Caco-2 (cell line): ENCODE results near the gene INKA2. TPM values are rescaled to one million over a fixed set of nuclear protein-coding genes. Genes with fewer than 3 reads are reported as not detected.

ENCODE experiments used
- BruUV-seq: library from RNA; stranded (reverse); fragments of 400-500 nt; replicated peaks from 2 replicates; lab custom pipeline; 2021; lab: Mats Ljungman, UMichigan
- CTCF ChIA-PET: fragments of 300-600 bp; sonication (Branson Sonifier 250); formaldehyde crosslinking; loops from one replicate; lab custom pipeline; 2022; ENCODE audit warnings: antibody characterized with exemption; lab: Charles Lee
- POLR2A ChIA-PET: fragments of 300-600 bp; sonication (Branson Sonifier 250); formaldehyde crosslinking; loops from one replicate; lab custom pipeline; 2022; ENCODE audit warnings: antibody characterized with exemption; lab: Charles Lee
- DNase-seq, 2 experiments: peaks; one replicate each; pipeline versions ENCODE4 v3.0.0 to v3.0.0-alpha.2; 2020 to 2022
- H3K27me3 ChIP-seq: replicated peaks from 2 replicates; pipeline ENCODE4 v1.6.0; 2011; ENCODE audit warnings: low read length; ENCODE audit not compliant: control insufficient read depth, insufficient read depth
- H3K36me3 ChIP-seq: 2 replicates; pipeline ENCODE4 v1.5.1; 2011; ENCODE audit warnings: low read length; ENCODE audit not compliant: control insufficient read depth, insufficient read depth
- H3K4me1 ChIP-seq: fragments of 250-450 bp; sonication (Bioruptor Pico); 2 replicates; pipeline ENCODE4 v1.5.1; 2020; ENCODE audit warnings: mild to moderate bottlenecking
- H3K4me3 ChIP-seq: 2 replicates; pipeline ENCODE4 v1.5.1; 2011; ENCODE audit warnings: low read depth, mild to moderate bottlenecking, control low read depth, low read length
- H3K9me3 ChIP-seq: fragments of 250-450 bp; sonication (Bioruptor Pico); 2 replicates; pipeline ENCODE4 v1.5.1; 2020; ENCODE audit warnings: mild to moderate bottlenecking, moderate library complexity
- H3K27ac Mint-ChIP-seq: one replicate; pipeline ENCODE4 v1.8.0; 2022; ENCODE audit warnings: mixed read lengths; ENCODE audit not compliant: unreplicated experiment
- H3K27me3 Mint-ChIP-seq: one replicate; pipeline ENCODE4 v1.8.0; 2022; ENCODE audit warnings: mixed read lengths; ENCODE audit not compliant: insufficient read depth, unreplicated experiment
- H3K36me3 Mint-ChIP-seq: one replicate; pipeline ENCODE4 v1.8.0; 2022; ENCODE audit warnings: mild to moderate bottlenecking, mixed read lengths; ENCODE audit not compliant: insufficient read depth, unreplicated experiment
- H3K4me1 Mint-ChIP-seq: one replicate; pipeline ENCODE4 v1.8.0; 2022; ENCODE audit warnings: low read depth, mixed read lengths; ENCODE audit not compliant: unreplicated experiment
- H3K4me3 Mint-ChIP-seq: one replicate; pipeline ENCODE4 v1.8.0; 2022; ENCODE audit warnings: mild to moderate bottlenecking, moderate library complexity, mixed read lengths; ENCODE audit not compliant: unreplicated experiment
- H3K9me3 Mint-ChIP-seq: one replicate; pipeline ENCODE4 v1.8.0; 2022; ENCODE audit warnings: mixed read lengths; ENCODE audit not compliant: unreplicated experiment
- intact Hi-C: fragments of 100-400 bp; cut with micrococcal nuclease; formaldehyde crosslinking; loops from one replicate; pipeline ENCODE4 v1.10.0; 2022; ENCODE audit not compliant: unreplicated experiment
- total RNA-seq: library from RNA; stranded (reverse); gene quantifications from 2 replicates; pipeline ENCODE4 v1.2.3, GENCODE V29; 2022
- TF ChIP-seq, protein P1 (sequence below), 2 experiments: fragments of 200-600 bp in 1 of 2; IDR thresholded peaks; 1 replicate in 1 of 2; 2 replicates in 1 of 2; pipeline versions ENCODE4 v1.5.1 to v1.8.0; 2011 to 2022; ENCODE audit warnings: antibody characterized with exemption in 1 of 2, control low read depth in 1 of 2, inconsistent platforms in 1 of 2, low read depth in 1 of 2, low read length in 1 of 2, mild to moderate bottlenecking in 1 of 2, moderate library complexity in 1 of 2; ENCODE audit not compliant: insufficient read depth in 1 of 2, severe bottlenecking in 1 of 2, unreplicated experiment in 1 of 2

Gene INKA2
- total RNA-seq, 1 experiment from 2014 or later: 5.8 TPM

DNA sequence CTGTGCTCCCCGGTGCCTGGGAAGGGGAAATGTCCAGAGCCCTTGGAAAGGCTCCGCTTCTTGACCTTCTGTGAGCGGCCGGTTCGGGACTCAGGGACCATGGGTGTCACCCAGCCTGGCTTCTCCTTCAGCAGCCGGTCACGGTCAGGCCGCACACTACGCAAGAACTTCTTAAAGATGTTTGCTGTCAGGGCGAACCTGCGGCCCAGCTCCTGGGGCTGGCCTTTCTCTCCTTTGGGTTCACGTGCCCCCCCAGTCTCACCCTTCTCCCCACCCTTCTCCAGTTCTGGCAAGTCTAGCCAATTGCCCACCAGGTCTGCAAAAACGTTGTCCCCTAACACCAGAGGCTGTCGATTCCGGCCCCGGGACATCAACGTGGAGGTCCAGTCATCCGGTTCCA, 12.1 kb downstream of the INKA2 start:
- H3K4me3 ChIP-seq: no peak overlapping the region
- Mint-ChIP-seq H3K27me3 (no peaks in the 10 kb centered on the region), H3K27ac (no peak overlapping the region), H3K36me3 (peaks cover 6% of the 10 kb centered on the region), H3K4me1 (peaks cover 9% of the 10 kb centered on the region), H3K9me3 (no peaks in the 10 kb centered on the region), H3K4me3 (no peak overlapping the region)
- H3K27me3 ChIP-seq: no peaks in the 10 kb centered on the region
- no peak for DNase-seq
- intact Hi-C loops: no loop called here
- H3K9me3 ChIP-seq: no peaks in the 10 kb centered on the region
- H3K36me3 ChIP-seq: no peaks in the 10 kb centered on the region
- no TSS peak for BruUV-seq
- CTCF ChIA-PET: no interaction called here
- no peaks in the 10 kb centered on the region for H3K4me1 ChIP-seq
- POLR2A ChIA-PET: no interaction called here
- TF ChIP-seq, protein P1, sequence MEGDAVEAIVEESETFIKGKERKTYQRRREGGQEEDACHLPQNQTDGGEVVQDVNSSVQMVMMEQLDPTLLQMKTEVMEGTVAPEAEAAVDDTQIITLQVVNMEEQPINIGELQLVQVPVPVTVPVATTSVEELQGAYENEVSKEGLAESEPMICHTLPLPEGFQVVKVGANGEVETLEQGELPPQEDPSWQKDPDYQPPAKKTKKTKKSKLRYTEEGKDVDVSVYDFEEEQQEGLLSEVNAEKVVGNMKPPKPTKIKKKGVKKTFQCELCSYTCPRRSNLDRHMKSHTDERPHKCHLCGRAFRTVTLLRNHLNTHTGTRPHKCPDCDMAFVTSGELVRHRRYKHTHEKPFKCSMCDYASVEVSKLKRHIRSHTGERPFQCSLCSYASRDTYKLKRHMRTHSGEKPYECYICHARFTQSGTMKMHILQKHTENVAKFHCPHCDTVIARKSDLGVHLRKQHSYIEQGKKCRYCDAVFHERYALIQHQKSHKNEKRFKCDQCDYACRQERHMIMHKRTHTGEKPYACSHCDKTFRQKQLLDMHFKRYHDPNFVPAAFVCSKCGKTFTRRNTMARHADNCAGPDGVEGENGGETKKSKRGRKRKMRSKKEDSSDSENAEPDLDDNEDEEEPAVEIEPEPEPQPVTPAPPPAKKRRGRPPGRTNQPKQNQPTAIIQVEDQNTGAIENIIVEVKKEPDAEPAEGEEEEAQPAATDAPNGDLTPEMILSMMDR (IDR thresholded peaks at IDR 0.05; ENCODE audit: insufficient read depth in 1 of 2, low read depth in 1 of 2, low read length in 1 of 2, severe bottlenecking in 1 of 2, unreplicated experiment in 1 of 2): no peak

DNA sequence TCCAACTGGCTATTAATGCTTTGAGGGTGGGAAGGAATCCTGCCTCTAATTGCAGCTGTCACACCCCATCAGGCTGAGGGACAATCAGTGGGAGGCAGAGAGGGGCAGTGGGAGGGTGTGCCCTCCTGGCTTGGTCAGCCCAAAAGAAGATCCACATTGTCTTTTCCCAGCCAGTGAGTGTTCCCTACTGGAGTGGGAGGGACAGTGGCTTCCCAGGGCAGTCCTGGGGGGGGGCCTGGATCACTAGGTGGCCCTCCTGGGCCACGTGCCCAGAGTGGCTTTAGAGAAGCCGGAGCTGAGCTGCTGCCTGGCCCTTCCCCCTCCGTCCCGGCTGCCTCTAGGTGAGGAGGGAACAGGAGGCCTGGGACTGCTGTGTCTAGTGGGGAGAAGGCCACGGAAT, 14.0 kb downstream of the INKA2 start:
- H3K9me3 ChIP-seq: no peaks in the 10 kb centered on the region
- intact Hi-C loops: no loop called here
- Mint-ChIP-seq H3K4me3 (no peak overlapping the region), H3K36me3 (peaks cover 17% of the 10 kb centered on the region), H3K9me3 (no peaks in the 10 kb centered on the region), H3K27ac (no peak overlapping the region), H3K4me1 (peaks cover 20% of the 10 kb centered on the region), H3K27me3 (no peaks in the 10 kb centered on the region)
- no peaks in the 10 kb centered on the region for H3K27me3 ChIP-seq
- TF ChIP-seq, protein P1 (IDR thresholded peaks at IDR 0.05; ENCODE audit: insufficient read depth in 1 of 2, low read depth in 1 of 2, low read length in 1 of 2, severe bottlenecking in 1 of 2, unreplicated experiment in 1 of 2): no peak
- H3K4me1 ChIP-seq: no peaks in the 10 kb centered on the region
- no peak overlapping the region for H3K4me3 ChIP-seq
- no TSS peak for BruUV-seq
- DNase-seq: no peak
- ChIA-PET CTCF (interaction anchor here (0.6 kb wide), 1 partner anchor 297 kb away, joined by 3 read pairs; no protein-coding TSS in a partner anchor), POLR2A (no interaction called here)
- no peaks in the 10 kb centered on the region for H3K36me3 ChIP-seq

DNA sequence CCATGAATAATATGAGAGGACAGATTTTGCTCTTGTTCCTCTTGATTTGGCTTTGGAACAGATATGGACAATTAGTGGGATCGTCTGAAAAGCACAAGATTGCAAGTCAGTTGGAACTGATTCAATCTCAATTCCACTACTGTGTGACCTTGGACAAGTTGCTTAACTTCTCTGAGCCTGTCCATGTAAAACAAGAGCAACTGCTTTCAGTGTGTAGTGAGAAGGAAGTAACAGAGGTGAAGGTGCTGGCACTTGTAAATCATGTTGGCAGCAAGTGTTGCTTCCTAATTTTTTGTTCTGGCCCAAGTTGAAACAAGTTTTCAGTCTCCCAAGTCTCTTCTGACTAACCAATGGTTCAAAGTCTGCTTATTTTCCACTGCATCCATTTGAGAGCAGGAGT, 15.3 kb downstream of the INKA2 start:
- H3K27me3 Mint-ChIP-seq: no peaks in the 10 kb centered on the region
- CTCF ChIA-PET: no interaction called here
- Histone ChIP-seq H3K4me1 (no peaks in the 10 kb centered on the region), H3K36me3 (no peaks in the 10 kb centered on the region), H3K4me3 (no peak overlapping the region), H3K27me3 (no peaks in the 10 kb centered on the region), H3K9me3 (no peaks in the 10 kb centered on the region)
- H3K9me3 Mint-ChIP-seq: no peaks in the 10 kb centered on the region
- H3K4me1 Mint-ChIP-seq: peaks cover 18% of the 10 kb centered on the region
- peaks cover 21% of the 10 kb centered on the region for H3K36me3 Mint-ChIP-seq
- TF ChIP-seq, protein P1 (IDR thresholded peaks at IDR 0.05; ENCODE audit: insufficient read depth in 1 of 2, low read depth in 1 of 2, low read length in 1 of 2, severe bottlenecking in 1 of 2, unreplicated experiment in 1 of 2): no peak
- TSS peak; percentile 16 for BruUV-seq
- POLR2A ChIA-PET: no interaction called here
- H3K4me3 Mint-ChIP-seq: no peak overlapping the region
- H3K27ac Mint-ChIP-seq: no peak overlapping the region
- intact Hi-C loops: no loop called here
- DNase-seq: no peak
